IPS DF 6.9 (cell line): ENCODE measurements around the gene BYSL.

Source experiments
- DNase-seq: peaks from one replicate; pipeline ENCODE4 v3.0.0-alpha.2; 2013; ENCODE audit warnings: low read depth, low spot score
- H3K27ac ChIP-seq: one replicate; pipeline ENCODE4 v1.5.1; 2013; ENCODE audit warnings: low read length, control low read depth
- H3K27me3 ChIP-seq: 2 replicates; pipeline ENCODE4 v1.6.1; 2013; ENCODE audit warnings: mild to moderate bottlenecking, low read length; ENCODE audit not compliant: control insufficient read depth, insufficient read depth
- H3K36me3 ChIP-seq: 2 replicates; pipeline ENCODE4 v1.6.1; 2013; ENCODE audit warnings: low read length; ENCODE audit not compliant: control insufficient read depth, insufficient read depth
- H3K4me1 ChIP-seq: 2 replicates; pipeline ENCODE4 v1.6.1; 2013; ENCODE audit warnings: low read length; ENCODE audit not compliant: control insufficient read depth, insufficient read depth
- H3K4me3 ChIP-seq: 2 replicates; pipeline ENCODE4 v1.5.1; 2013; ENCODE audit warnings: mild to moderate bottlenecking, low read length
- H3K9me3 ChIP-seq: 2 replicates; pipeline ENCODE4 v1.6.1; 2013; ENCODE audit warnings: low read length, inconsistent platforms; ENCODE audit not compliant: control insufficient read depth, insufficient read depth
- WGBS: extraction: QIAGEN DNeasy Blood & Tissue Kit; methylation state at CpG from one replicate; pipeline ENCODE4 v1.1.7; 2013; ENCODE audit warnings: mixed read lengths, missing lambda C conversion rate; ENCODE audit not compliant: insufficient read length, insufficient coverage; 5-methylcytosine and 5-hydroxymethylcytosine counted together

The BYSL gene

DNA sequence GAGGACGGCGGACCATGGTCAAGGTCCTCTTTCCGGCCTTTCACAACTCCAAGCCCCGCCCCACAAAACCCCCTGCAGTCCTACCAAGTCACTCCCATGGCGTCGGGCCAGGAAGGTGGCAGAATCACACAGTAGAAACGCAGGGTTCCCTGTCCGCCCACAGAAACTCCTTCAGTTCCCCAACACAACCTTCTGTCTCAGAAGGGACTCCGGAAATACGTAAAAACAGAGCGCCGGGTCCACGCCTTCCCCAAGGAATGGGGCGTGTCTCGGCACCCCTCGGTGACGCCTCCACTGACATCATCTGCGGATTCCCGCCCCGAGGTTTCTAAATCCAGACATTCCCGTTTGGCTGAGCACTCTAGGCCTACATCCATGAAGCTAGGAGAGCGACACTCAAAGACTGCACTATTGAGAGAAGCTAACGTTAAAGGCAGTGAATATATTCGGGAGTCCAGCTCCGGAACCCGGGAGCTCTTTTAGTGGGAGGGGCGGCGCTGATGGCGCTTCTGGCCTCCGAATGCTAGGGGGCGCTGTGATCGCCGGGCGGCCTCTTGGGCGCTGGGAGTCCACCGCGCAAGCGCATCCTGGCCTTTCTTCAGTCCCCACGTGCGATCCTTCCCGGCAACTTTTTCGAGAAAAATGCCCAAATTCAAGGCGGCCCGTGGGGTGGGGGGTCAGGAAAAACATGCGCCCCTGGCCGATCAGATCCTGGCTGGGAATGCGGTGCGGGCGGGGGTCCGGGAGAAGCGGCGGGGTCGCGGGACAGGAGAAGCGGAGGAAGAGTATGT, at the start of gene BYSL, which contains the start of gene MED20:
Gene BYSL, plus strand, starts transcription at position 579 of the 791 bp plus-strand sequence. Its CDS starts 64 bp downstream, at position 643.
Gene MED20, minus strand, starts transcription at position 219 of the 791 bp plus-strand sequence. Its CDS starts 121 bp downstream, at position 98.
- DNase-seq: no peak
- no CpG with 5 or more reads among the region's 55 CpGs for WGBS
- Histone ChIP-seq H3K27me3 (no peaks in the 10 kb centered on the region), H3K9me3 (no peaks in the 10 kb centered on the region), H3K27ac (no peak within 1 kb of the TSS), H3K4me1 (no peaks in the 10 kb centered on the region), H3K4me3 (peak within 1 kb of the TSS; percentile 87), H3K36me3 (no peaks in the 10 kb centered on the region)

- Histone ChIP-seq H3K4me3 (no peak overlapping the region), H3K9me3 (no peaks in the 10 kb centered on the region), H3K27ac (no peak overlapping the region), H3K27me3 (no peaks in the 10 kb centered on the region), H3K36me3 (no peaks in the 10 kb centered on the region), H3K4me1 (no peaks in the 10 kb centered on the region)
- DNase-seq: no peak
- no CpG with 5 or more reads among the region's 2 CpGs for WGBS
These were observed 49.6 kb upstream of the BYSL start for GRCh38 chr6:41871691-41872090.

DNA sequence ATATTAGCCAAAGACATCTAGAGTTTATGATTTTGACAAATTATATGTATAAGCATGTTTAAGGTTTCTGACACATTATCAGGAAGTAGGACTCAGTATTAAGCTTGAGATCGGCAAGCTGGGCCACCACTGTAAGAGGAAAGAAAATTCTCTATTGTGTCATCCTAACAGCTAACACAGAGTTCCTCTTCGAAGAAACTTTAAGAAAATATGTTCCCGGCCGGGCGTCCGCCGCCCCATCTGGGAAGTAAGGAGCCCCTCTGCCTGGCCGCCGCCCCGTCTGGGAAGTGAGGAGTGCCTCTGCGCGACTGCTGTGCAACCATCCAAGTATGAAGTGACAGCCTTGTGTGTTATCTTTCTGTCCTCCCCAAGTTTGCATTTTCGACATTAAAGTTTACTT, 49.2 kb upstream of the BYSL start:
- WGBS: no CpG with 5 or more reads among the region's 13 CpGs
- H3K4me1 ChIP-seq: no peaks in the 10 kb centered on the region
- no peaks in the 10 kb centered on the region for H3K27me3 ChIP-seq
- no peak overlapping the region for H3K4me3 ChIP-seq
- no peaks in the 10 kb centered on the region for H3K36me3 ChIP-seq
- H3K27ac ChIP-seq: no peak overlapping the region
- no peaks in the 10 kb centered on the region for H3K9me3 ChIP-seq
- DNase-seq: no peak

DNA sequence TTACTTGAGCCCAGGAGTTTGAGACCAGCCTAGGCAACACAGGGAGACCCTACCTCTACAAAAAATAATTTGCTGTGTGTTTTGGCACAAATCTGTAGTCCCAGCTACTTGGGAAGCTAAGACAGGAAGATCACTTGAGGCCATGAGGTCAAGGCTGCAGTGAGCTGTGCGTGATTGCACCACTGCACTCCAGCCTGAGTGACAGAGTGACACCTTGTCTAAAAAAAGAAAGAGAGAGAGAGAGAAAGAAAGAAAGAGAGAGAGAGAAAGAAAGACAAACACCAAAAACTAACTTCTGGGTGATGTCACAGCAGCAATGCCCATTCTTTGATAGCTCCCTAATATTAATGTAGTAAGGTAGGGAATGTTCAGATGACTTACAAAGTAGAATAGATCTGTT, 46.6 kb upstream of the BYSL start:
- Histone ChIP-seq H3K4me3 (no peak overlapping the region), H3K27me3 (no peaks in the 10 kb centered on the region), H3K27ac (no peak overlapping the region), H3K9me3 (no peaks in the 10 kb centered on the region), H3K36me3 (no peaks in the 10 kb centered on the region), H3K4me1 (no peaks in the 10 kb centered on the region)
- DNase-seq: no peak
- no CpG with 5 or more reads among the region's 1 CpG for WGBS

GRCh38 chr6:41877051-41877680, 44.1 kb upstream of the BYSL start:
- Histone ChIP-seq H3K27ac (no peak overlapping the region), H3K9me3 (no peaks in the 10 kb centered on the region), H3K4me3 (no peak overlapping the region), H3K36me3 (no peaks in the 10 kb centered on the region), H3K4me1 (no peaks in the 10 kb centered on the region), H3K27me3 (no peaks in the 10 kb centered on the region)
- no peak for DNase-seq
- no CpG with 5 or more reads among the region's 2 CpGs for WGBS

DNA sequence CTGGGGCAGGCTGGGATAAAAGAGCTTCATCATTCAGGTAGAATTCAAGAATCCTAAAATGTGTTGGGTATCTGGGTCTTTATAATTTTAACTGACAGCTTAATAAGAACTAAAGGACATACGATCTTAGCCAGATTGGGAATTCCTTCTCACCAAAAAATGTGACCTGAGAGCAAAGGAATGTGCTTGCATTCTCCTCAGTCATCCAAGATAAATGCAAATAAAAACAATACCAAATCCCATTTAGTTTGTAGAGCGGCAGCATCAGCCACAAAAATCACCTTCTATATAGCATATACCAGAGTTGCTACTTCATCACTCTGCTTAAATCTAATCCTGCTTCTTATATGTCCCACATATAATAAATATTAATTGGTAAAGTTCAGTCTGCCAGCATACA, 43.1 kb upstream of the BYSL start:
- H3K4me3 ChIP-seq: no peak overlapping the region
- H3K9me3 ChIP-seq: no peaks in the 10 kb centered on the region
- no peak for DNase-seq
- no peak overlapping the region for H3K27ac ChIP-seq
- WGBS: no CpG with 5 or more reads among the region's 2 CpGs
- H3K4me1 ChIP-seq: no peaks in the 10 kb centered on the region
- H3K36me3 ChIP-seq: no peaks in the 10 kb centered on the region
- no peaks in the 10 kb centered on the region for H3K27me3 ChIP-seq

DNA sequence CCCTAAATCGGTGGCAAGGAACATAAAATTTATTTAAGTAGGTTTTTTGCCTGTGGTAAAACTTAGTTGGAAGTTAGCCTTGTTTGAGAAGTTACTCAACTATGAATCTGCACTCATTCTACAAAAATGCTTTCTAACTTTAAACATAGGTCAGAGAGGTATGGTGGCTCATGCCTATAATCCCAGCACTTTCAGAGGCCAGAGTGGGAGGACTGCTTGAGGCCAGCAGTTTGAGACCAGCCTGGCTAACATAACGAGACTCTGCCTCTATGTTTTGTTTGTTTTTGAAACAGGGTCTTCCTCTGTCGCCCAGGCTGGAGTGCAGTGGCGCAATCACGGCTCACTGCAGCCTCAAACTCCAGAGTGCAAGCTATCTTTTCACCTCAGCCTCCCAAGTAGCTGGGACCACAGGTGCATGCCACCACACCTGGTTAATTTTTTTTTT, 42.3 kb upstream of the BYSL start:
- no peak overlapping the region for H3K4me3 ChIP-seq
- H3K4me1 ChIP-seq: no peaks in the 10 kb centered on the region
- no peaks in the 10 kb centered on the region for H3K9me3 ChIP-seq
- H3K27me3 ChIP-seq: no peaks in the 10 kb centered on the region
- no peaks in the 10 kb centered on the region for H3K36me3 ChIP-seq
- no peak overlapping the region for H3K27ac ChIP-seq
- WGBS: no CpG with 5 or more reads among the region's 5 CpGs
- no peak for DNase-seq

DNA sequence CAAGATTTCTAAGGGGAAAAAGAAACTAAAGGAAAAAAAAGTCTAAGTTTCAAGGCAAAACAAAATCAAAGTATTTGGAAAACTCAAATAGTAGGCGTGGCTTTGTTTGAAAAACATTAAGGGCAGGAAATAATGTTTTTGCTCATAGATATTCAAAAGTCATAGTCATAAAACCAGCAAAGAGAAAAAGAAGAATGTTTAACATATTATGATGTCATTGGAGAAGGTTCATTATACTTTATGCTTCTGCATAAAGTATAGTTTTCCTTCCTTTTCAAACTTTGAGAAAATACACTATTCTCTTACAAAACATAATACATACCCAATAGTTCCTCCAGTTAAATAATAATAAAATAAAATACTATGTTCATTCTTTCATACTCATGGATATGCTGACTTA, 39.8 kb upstream of the BYSL start:
- H3K4me1 ChIP-seq: no peaks in the 10 kb centered on the region
- no peak overlapping the region for H3K27ac ChIP-seq
- DNase-seq: no peak
- no peak overlapping the region for H3K4me3 ChIP-seq
- H3K27me3 ChIP-seq: no peaks in the 10 kb centered on the region
- H3K36me3 ChIP-seq: no peaks in the 10 kb centered on the region
- no CpG with 5 or more reads among the region's 1 CpG for WGBS
- H3K9me3 ChIP-seq: no peaks in the 10 kb centered on the region

- Histone ChIP-seq H3K4me3 (no peak overlapping the region), H3K27ac (no peak overlapping the region), H3K9me3 (no peaks in the 10 kb centered on the region), H3K27me3 (no peaks in the 10 kb centered on the region), H3K36me3 (no peaks in the 10 kb centered on the region), H3K4me1 (peaks cover 3% of the 10 kb centered on the region; the same call in 1 of the 2 replicates)
- WGBS: 100% methylated on average over 1 of the region's 5 CpGs
- DNase-seq: no peak
These were observed 36.3 kb upstream of the BYSL start for GRCh38 chr6:41884957-41885356.

DNA sequence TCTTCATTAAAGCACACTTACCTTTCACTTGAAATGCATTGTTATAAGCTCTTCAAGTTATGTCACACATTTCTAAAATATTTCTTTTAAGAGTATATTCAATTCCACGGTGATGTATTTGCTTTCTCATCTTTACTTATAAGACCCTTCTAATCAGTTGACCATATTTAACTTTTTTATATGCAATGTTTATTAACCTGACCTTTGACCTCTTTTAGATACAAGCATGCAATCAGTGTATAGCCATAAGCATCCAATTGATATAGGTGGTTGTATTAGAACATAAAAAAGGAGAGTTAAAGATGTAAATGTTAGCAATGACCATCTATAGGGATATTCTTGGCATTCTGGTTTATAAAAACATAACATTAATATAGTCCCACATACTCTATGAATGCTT, 35.4 kb upstream of the BYSL start:
- DNase-seq: no peak
- WGBS: no CpG with 5 or more reads among the region's 1 CpG
- H3K36me3 ChIP-seq: no peaks in the 10 kb centered on the region

More for the DNA sequence above, 35.4 kb upstream of the BYSL start:
- H3K9me3 ChIP-seq: no peaks in the 10 kb centered on the region
- no peak overlapping the region for H3K4me3 ChIP-seq
- H3K27ac ChIP-seq: no peak overlapping the region
- no peaks in the 10 kb centered on the region for H3K27me3 ChIP-seq
- peaks cover 3% of the 10 kb centered on the region; the same call in 1 of the 2 replicates for H3K4me1 ChIP-seq
